H9 (cell line): ENCODE results near the gene NGFR. TPM values are rescaled to one million over a fixed set of nuclear protein-coding genes. Genes with fewer than 3 reads are reported as not detected.

Experiments
- DNase-seq: peaks from one replicate; pipeline ENCODE4 v3.0.0-alpha.2; 2017
- H2AFZ ChIP-seq: one replicate; pipeline ENCODE4 v1.6.1; 2013; ENCODE audit warnings: mild to moderate bottlenecking, low read length, control low read depth, moderate library complexity
- H2AK5ac ChIP-seq: 2 replicates; pipeline ENCODE4 v1.6.1; 2013; ENCODE audit warnings: low read length, control low read depth, mixed read lengths; ENCODE audit not compliant: insufficient read length
- H2BK120ac ChIP-seq: one replicate; pipeline ENCODE4 v1.6.1; 2013; ENCODE audit warnings: low read depth, mild to moderate bottlenecking, low read length, control low read depth, inconsistent platforms; ENCODE audit not compliant: poor library complexity, severe bottlenecking
- H2BK12ac ChIP-seq: 2 replicates; pipeline ENCODE4 v1.6.1; 2013; ENCODE audit warnings: low read length, control low read depth, mixed read lengths, low read depth; ENCODE audit not compliant: insufficient read length
- H2BK15ac ChIP-seq: 2 replicates; pipeline ENCODE4 v1.6.1; 2013; ENCODE audit warnings: low read depth, low read length, control low read depth
- H2BK20ac ChIP-seq: one replicate; pipeline ENCODE4 v1.6.1; 2013; ENCODE audit warnings: low read depth, mild to moderate bottlenecking, low read length, control low read depth, inconsistent platforms; ENCODE audit not compliant: poor library complexity, severe bottlenecking
- H2BK5ac ChIP-seq: 2 replicates; pipeline ENCODE4 v1.6.1; 2013; ENCODE audit warnings: low read length, control low read depth, mixed read lengths; ENCODE audit not compliant: insufficient read length
- H3K14ac ChIP-seq: 2 replicates; pipeline ENCODE4 v1.6.1; 2013; ENCODE audit warnings: low read length, control low read depth; ENCODE audit not compliant: insufficient read depth
- H3K18ac ChIP-seq: 2 replicates; pipeline ENCODE4 v1.6.1; 2013; ENCODE audit warnings: low read depth, mild to moderate bottlenecking, mixed read lengths, low read length, control low read depth; ENCODE audit not compliant: insufficient read length
- H3K23ac ChIP-seq: 2 replicates; pipeline ENCODE4 v1.6.1; 2013; ENCODE audit warnings: low read length, control low read depth, mixed read lengths, low read depth; ENCODE audit not compliant: insufficient read length
- H3K23me2 ChIP-seq: 2 replicates; pipeline ENCODE4 v1.6.1; 2013; ENCODE audit warnings: low read depth, mild to moderate bottlenecking, mixed read lengths, low read length, control low read depth; ENCODE audit not compliant: insufficient read length, poor library complexity, severe bottlenecking
- H3K27ac ChIP-seq: 2 replicates; pipeline ENCODE4 v1.5.1; 2013; ENCODE audit warnings: low read length, control low read depth, mixed read lengths, low read depth; ENCODE audit not compliant: insufficient read length
- H3K27me3 ChIP-seq: 2 replicates; pipeline ENCODE4 v1.6.1; 2013; ENCODE audit warnings: low read length, control low read depth, inconsistent platforms; ENCODE audit not compliant: insufficient read depth
- H3K4ac ChIP-seq: 2 replicates; pipeline ENCODE4 v1.6.1; 2013; ENCODE audit warnings: low read depth, mild to moderate bottlenecking, control low read depth, inconsistent platforms, low read length, moderate library complexity
- H3K4me1 ChIP-seq: 2 replicates; pipeline ENCODE4 v1.6.1; 2013; ENCODE audit warnings: low read length, control low read depth, inconsistent platforms; ENCODE audit not compliant: insufficient read depth
- H3K4me2 ChIP-seq: 2 replicates; pipeline ENCODE4 v1.6.1; 2013; ENCODE audit warnings: low read length, control low read depth, mixed read lengths; ENCODE audit not compliant: insufficient read length, insufficient read depth
- H3K56ac ChIP-seq: 2 replicates; pipeline ENCODE4 v1.6.1; 2013; ENCODE audit warnings: low read depth, mild to moderate bottlenecking, mixed read lengths, low read length, control low read depth; ENCODE audit not compliant: insufficient read length
- H3K79me1 ChIP-seq: 2 replicates; pipeline ENCODE4 v1.6.1; 2013; ENCODE audit warnings: low read depth, mild to moderate bottlenecking, moderate library complexity, low read length, control low read depth, inconsistent platforms; ENCODE audit not compliant: insufficient read depth, poor library complexity, severe bottlenecking
- H3K79me2 ChIP-seq: 2 replicates; pipeline ENCODE4 v1.6.1; 2013; ENCODE audit warnings: low read length, control low read depth, inconsistent platforms; ENCODE audit not compliant: insufficient read depth
- H3K9ac ChIP-seq: 2 replicates; pipeline ENCODE4 v1.6.1; 2013; ENCODE audit warnings: low read length, control low read depth, mixed read lengths; ENCODE audit not compliant: insufficient read length; ENCODE audit errors: extremely low read depth
- H3K9me3 ChIP-seq: one replicate; pipeline ENCODE4 v1.6.1; 2013; ENCODE audit warnings: low read depth, low read length, inconsistent platforms; ENCODE audit not compliant: control insufficient read depth
- H3T11ph ChIP-seq: one replicate; pipeline ENCODE4 v1.6.1; 2013; ENCODE audit warnings: mild to moderate bottlenecking, low read length, control low read depth, inconsistent platforms
- H4K20me1 ChIP-seq: one replicate; pipeline ENCODE4 v1.6.1; 2013; ENCODE audit not compliant: control insufficient read depth, insufficient read length, insufficient read depth
- H4K5ac ChIP-seq: 2 replicates; pipeline ENCODE4 v1.6.1; 2013; ENCODE audit warnings: low read depth, mild to moderate bottlenecking, mixed read lengths, low read length, control low read depth; ENCODE audit not compliant: insufficient read length
- H4K8ac ChIP-seq: replicated peaks from 2 replicates; pipeline ENCODE4 v1.6.1; 2013; ENCODE audit warnings: low read length, control low read depth, mixed read lengths, low read depth; ENCODE audit not compliant: insufficient read length
- H4K91ac ChIP-seq: 2 replicates; pipeline ENCODE4 v1.6.1; 2013; ENCODE audit warnings: low read depth, mild to moderate bottlenecking, moderate library complexity, mixed read lengths, low read length, control low read depth; ENCODE audit not compliant: insufficient read length
- H3K27ac Mint-ChIP-seq, 3 experiments: 2 replicates in 2 of 3; 3 replicates in 1 of 3; pipeline ENCODE4 v1.8.0; 2020 to 2021; ENCODE audit warnings: mixed read lengths in 3 of 3, mild to moderate bottlenecking in 1 of 3, moderate library complexity in 1 of 3
- H3K27me3 Mint-ChIP-seq: 2 replicates; pipeline ENCODE4 v1.8.0; 2021; ENCODE audit warnings: low read depth, mild to moderate bottlenecking, moderate library complexity, mixed read lengths
- H3K36me3 Mint-ChIP-seq, 3 experiments: 2 replicates in 2 of 3; 3 replicates in 1 of 3; pipeline ENCODE4 v1.8.0; 2020 to 2021; ENCODE audit warnings: low read depth in 3 of 3, mixed read lengths in 3 of 3; ENCODE audit not compliant: insufficient read depth in 1 of 3
- H3K4me1 Mint-ChIP-seq, 2 experiments: 2 replicates each; pipeline ENCODE4 v1.8.0; 2020; ENCODE audit warnings: mixed read lengths in 2 of 2
- H3K4me3 Mint-ChIP-seq, 2 experiments: 2 replicates in 1 of 2; 3 replicates in 1 of 2; pipeline ENCODE4 v1.8.0; 2020 to 2021; ENCODE audit warnings: mild to moderate bottlenecking in 2 of 2, mixed read lengths in 2 of 2, moderate library complexity in 1 of 2
- H3K9me3 Mint-ChIP-seq, 2 experiments: 2 replicates in 1 of 2; 3 replicates in 1 of 2; pipeline ENCODE4 v1.8.0; 2020; ENCODE audit warnings: mild to moderate bottlenecking in 2 of 2, mixed read lengths in 2 of 2, moderate library complexity in 1 of 2
- WGBS: extraction: QIAGEN DNeasy Blood & Tissue Kit; methylation state at CpG from one replicate; pipeline ENCODE4 v1.1.7; 2013; ENCODE audit warnings: missing lambda C conversion rate, low lambda C conversion rate, mixed read lengths; ENCODE audit not compliant: insufficient read length; ENCODE audit errors: extremely low coverage; 5-methylcytosine and 5-hydroxymethylcytosine counted together
- total RNA-seq: library from RNA; stranded (reverse); gene quantifications from 2 replicates; pipeline ENCODE4 v1.2.1, GENCODE V29; 2021
- TF ChIP-seq, protein P1 (sequence below): fragments of 200-600 bp; sonication (generic); conservative IDR thresholded peaks from 3 replicates; pipeline ENCODE4 v1.8.0; 2021; ENCODE audit warnings: antibody characterized with exemption, mild to moderate bottlenecking

NGFR gene
- total RNA-seq, 1 experiment from 2014 or later, result 9.6 TPM

- peak; percentile 18 for DNase-seq
Measured at GRCh38 chr17:49518346-49519078, 23.4 kb downstream of the NGFR start.

More at GRCh38 chr17:49518346-49519078, 23.4 kb downstream of the NGFR start:
- Mint-ChIP-seq H3K4me1 (peaks cover 26 to 34% of the 10 kb centered on the region in 2 experiments), H3K4me3 (no peak overlapping the region), H3K36me3 (peaks cover 0 to 2% (median 0%) of the 10 kb centered on the region in 3 experiments; a peak in 1 of 7 replicates), H3K27ac (no peak overlapping the region), H3K9me3 (no peaks in the 10 kb centered on the region), H3K27me3 (peaks cover 4% of the 10 kb centered on the region)
- WGBS, result no CpG with 5 or more reads among the region's 6 CpGs
- Histone ChIP-seq H3K56ac (no peak overlapping the region), H3K9ac (no peak overlapping the region), H3K23ac (no peak overlapping the region), H2BK12ac (no peak overlapping the region), H3K14ac (no peak overlapping the region), H3K27ac (no peak overlapping the region), H3K4me2 (no peak overlapping the region), H2BK120ac (no peak overlapping the region), H4K8ac (no peak overlapping the region), H2BK20ac (no peak overlapping the region), H3K4ac (no peak overlapping the region), H3K79me1 (no peaks in the 10 kb centered on the region), H4K5ac (no peak overlapping the region), H3K27me3 (no peaks in the 10 kb centered on the region), H3K23me2 (no peaks in the 10 kb centered on the region), H3K4me1 (no peaks in the 10 kb centered on the region; the same call in 1 of the 2 replicates), H2AK5ac (no peak overlapping the region), H3K9me3 (no peaks in the 10 kb centered on the region), H2AFZ (no peak overlapping the region), H2BK15ac (no peak overlapping the region), H3K18ac (no peak overlapping the region), H3K79me2 (no peaks in the 10 kb centered on the region), H4K91ac (no peak overlapping the region), H3T11ph (no peak overlapping the region), H4K20me1 (no peaks in the 10 kb centered on the region), H2BK5ac (no peak overlapping the region)
- TF ChIP-seq, protein P1, sequence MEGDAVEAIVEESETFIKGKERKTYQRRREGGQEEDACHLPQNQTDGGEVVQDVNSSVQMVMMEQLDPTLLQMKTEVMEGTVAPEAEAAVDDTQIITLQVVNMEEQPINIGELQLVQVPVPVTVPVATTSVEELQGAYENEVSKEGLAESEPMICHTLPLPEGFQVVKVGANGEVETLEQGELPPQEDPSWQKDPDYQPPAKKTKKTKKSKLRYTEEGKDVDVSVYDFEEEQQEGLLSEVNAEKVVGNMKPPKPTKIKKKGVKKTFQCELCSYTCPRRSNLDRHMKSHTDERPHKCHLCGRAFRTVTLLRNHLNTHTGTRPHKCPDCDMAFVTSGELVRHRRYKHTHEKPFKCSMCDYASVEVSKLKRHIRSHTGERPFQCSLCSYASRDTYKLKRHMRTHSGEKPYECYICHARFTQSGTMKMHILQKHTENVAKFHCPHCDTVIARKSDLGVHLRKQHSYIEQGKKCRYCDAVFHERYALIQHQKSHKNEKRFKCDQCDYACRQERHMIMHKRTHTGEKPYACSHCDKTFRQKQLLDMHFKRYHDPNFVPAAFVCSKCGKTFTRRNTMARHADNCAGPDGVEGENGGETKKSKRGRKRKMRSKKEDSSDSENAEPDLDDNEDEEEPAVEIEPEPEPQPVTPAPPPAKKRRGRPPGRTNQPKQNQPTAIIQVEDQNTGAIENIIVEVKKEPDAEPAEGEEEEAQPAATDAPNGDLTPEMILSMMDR, result no peak
